Activated gamma-delta T cell treated with Interleukin-2 at 50 U/mL for 16 hours (primary cell): ENCODE measurements around the gene MALT1.
"Not testable (repeated sequence)": the region's sequence is repeated elsewhere in the genome, so short reads cannot be mapped to it uniquely, and the experiment has no call there.

Experiments
- DNase-seq: peaks from one replicate; pipeline ENCODE4 v3.0.0-alpha.2; 2020

Gene MALT1, protein sequence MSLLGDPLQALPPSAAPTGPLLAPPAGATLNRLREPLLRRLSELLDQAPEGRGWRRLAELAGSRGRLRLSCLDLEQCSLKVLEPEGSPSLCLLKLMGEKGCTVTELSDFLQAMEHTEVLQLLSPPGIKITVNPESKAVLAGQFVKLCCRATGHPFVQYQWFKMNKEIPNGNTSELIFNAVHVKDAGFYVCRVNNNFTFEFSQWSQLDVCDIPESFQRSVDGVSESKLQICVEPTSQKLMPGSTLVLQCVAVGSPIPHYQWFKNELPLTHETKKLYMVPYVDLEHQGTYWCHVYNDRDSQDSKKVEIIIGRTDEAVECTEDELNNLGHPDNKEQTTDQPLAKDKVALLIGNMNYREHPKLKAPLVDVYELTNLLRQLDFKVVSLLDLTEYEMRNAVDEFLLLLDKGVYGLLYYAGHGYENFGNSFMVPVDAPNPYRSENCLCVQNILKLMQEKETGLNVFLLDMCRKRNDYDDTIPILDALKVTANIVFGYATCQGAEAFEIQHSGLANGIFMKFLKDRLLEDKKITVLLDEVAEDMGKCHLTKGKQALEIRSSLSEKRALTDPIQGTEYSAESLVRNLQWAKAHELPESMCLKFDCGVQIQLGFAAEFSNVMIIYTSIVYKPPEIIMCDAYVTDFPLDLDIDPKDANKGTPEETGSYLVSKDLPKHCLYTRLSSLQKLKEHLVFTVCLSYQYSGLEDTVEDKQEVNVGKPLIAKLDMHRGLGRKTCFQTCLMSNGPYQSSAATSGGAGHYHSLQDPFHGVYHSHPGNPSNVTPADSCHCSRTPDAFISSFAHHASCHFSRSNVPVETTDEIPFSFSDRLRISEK

DNA sequence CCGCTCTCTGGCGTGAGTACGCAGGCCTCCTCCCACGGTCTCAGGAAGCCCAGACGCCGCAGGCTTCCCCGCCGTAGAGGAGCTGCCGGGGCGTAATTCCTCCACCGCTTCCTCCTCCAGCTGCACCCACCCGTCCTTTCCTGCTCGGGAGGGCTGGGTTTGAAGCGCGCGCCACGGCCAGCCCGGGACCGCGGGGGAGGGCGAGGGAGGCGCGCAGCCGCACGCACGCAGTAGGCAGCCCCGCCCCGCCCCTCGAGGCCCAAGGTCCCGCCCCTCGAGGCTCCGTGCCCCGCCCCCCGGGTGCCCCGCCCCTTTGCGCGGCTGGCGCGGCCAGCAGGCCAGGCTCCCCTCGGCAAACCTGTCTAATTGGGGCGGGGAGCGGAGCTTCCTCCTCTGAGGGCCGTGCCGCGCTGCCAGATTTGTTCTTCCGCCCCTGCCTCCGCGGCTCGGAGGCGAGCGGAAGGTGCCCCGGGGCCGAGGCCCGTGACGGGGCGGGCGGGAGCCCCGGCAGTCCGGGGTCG, at the start of gene MALT1:
TSS of gene MALT1 (plus strand) at position 355 of the 521 bp plus-strand sequence. CDS start 179 bp downstream, outside the sequence.
- DNase-seq, result peak; percentile 95

DNA sequence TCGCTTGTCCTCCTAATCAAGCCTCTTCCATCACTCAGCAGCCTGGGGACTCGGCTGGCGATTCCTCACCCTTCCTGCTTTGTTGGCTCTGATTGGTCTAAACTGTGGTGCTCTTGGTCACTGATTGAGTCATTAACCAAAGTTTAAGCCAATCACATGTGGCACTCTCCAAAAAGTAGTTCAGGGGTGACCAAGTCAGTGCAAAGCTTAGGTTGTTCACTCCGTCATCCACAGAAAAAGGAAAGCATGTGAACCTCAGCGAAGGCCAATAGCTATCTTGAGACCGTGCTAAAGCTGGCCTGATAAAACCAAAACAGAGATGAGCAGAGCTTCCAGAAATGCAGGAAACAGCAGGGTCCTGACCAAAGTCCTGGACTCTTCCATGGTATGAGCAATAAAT, 47.3 kb upstream of the MALT1 start:
- no peak for DNase-seq

DNA sequence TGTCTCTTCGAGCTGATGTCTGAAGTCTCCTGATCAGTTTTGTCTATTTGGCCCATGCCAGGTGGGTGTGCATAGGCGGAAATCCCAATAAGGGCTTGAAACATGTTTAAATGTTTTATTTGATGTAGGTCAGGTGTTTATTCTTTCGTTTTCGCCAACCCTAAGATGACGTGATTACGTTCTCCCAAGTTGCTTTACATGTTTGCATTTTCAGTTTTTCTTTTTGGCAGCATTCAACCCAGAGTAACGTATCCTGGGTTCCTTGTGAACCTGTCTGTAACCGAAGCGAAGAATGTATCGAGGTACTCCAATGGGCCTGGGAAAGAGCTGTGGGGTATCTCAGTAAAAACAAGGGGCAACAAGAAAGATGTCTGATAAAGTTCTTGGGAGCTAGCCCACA, 45.4 kb upstream of the MALT1 start:
- DNase-seq, result no peak

GRCh38 chr18:58630071-58630470, 41.2 kb upstream of the MALT1 start:
- DNase-seq, result no peak

DNA sequence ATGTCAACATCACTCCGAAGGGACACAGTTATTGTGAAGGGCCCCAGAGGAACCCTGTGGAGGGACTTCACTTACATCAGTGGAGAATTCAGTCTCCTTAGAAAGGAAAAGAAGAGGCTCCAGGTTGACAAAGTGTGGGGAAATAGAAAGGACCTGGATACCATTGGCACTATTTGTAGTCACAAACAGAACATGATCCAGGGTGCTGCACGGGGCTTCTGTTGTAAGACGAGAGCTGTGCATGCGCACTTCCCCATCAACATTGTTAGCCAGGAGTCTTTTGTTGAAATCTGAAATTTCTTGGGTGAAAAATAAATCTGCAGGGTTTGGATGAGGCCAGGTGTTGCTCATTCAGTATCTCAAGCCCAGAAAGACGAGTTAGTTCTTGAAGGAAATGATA, 40.0 kb upstream of the MALT1 start:
- DNase-seq, result no peak

DNA sequence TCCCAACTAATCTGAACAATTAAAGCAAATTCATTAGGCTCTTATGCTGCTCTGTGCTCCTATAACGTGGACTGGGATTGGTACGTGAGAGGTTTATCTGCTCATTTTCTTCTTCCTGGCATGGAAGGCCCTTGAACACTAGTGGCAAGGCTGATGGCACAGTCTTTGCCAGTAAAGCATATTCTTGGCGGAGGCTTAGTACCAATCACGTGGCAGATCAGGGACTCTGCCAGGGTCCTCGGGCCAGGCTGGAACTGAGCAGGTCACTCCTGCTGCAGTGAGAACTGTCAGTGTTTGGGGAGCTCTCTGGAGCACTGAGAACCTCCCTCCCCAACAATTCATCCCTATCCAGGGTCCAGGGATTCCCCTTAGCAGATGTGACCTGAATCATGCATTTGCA, 38.7 kb upstream of the MALT1 start:
- DNase-seq, result no peak

DNA sequence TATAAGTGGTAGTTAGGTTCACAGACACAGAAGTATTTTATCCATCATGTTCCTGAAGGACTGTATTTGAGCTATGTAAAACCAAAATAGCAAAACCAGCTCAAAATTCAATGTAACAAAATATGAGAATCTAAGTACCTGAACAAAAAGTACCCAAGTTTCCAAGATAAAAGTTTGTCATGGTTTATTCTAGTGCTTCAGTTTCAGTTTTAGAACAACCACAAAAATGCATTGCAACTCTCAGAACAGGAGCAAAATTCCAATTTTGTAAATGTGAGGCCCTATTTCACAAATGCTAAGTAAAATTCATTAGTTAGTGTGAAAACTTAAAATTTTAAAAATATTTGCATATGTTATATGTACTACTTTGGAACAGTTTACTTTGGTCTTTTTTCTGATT, 37.4 kb upstream of the MALT1 start:
- DNase-seq, result no peak

GRCh38 chr18:58635891-58636290, 35.4 kb upstream of the MALT1 start:
- no peak for DNase-seq

DNA sequence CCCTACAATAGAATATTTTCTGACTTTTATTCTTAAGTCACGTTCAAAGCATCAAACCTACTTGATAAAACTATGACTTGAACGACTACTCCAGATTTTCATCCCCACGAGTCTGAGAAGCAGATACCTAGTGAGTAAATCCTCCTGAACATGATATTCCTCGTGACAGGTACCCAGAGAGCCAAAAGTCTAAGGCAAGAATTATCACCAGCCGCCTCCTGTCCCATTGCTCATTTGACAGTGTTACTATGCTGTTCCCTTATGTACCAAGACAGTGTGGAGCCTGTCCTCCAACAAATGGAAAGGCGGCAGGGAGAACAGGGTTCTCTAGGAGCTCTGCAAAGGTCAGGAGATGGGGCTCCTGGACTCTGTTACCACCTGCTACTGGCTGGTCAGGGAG, 34.1 kb upstream of the MALT1 start:
- no peak for DNase-seq

DNA sequence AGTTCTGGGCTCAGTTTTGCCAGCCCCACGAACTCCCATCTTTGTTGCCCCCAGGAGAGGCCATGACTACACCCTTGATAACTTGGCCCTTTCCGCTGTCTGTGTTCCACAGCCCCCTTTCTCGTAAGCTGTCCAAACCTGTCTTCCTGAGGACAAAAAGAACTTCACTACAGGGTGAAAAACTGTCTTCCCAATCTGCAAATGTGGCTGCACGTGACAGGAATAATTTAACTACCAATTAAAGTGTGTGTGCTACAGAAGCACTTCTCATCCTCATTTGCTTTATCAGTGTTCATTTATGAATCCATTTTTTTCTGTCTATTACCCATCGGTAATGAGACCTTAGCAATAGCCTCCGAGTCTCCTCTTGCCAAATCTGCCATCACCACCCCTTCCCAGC, 33.3 kb upstream of the MALT1 start:
- DNase-seq, result no peak

GRCh38 chr18:58638441-58638840, 32.8 kb upstream of the MALT1 start:
- no peak for DNase-seq

DNA sequence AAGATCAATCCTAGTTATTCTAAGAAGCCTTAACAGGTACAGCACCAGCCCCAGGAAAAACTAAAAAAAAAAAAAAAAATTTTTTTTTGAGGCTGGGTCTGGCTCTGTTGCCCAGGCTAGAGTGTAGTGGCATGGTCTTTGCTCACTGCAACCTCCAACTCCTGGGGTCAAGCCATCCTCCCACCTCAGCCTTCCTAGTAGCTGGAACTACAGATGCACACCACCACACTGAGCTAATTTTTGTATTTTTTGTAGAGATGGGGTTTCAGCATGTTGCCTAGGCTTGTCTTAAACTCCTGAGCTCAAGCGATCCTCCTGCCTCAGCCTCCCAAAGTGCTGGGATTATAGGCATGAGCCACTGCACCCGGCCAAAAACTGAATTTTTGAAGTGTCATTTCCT, 32.0 kb upstream of the MALT1 start:
- DNase-seq, result no peak

- DNase-seq, result no peak
Observed at GRCh38 chr18:58639751-58640427, 31.4 kb upstream of the MALT1 start.

- DNase-seq, result no peak
Observed at GRCh38 chr18:58640428-58640805, 30.8 kb upstream of the MALT1 start.

GRCh38 chr18:58640891-58641610, 30.2 kb upstream of the MALT1 start:
- no peak for DNase-seq

GRCh38 chr18:58643557-58643956, 27.7 kb upstream of the MALT1 start:
- DNase-seq, result not testable (repeated sequence)

DNA sequence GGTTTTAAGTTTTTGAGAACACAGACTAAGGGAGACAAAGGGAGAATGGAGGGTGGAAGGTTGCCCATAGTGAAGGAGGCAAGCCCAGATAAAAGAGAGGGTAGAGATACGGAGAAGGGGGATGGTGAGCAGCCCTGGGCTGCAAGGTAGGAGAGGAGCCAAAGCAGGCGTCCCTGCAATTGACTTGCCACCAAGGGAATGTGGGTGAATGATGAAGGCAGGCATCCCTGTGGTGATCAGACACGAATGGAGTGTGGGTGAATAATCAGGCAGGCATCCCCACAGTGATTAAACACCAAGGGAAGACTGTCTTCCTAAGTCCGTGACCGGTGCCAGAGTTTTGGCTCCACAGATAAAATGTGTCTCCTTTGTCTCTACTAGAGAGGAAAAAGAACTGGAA, 25.9 kb upstream of the MALT1 start:
- DNase-seq, result no peak

DNA sequence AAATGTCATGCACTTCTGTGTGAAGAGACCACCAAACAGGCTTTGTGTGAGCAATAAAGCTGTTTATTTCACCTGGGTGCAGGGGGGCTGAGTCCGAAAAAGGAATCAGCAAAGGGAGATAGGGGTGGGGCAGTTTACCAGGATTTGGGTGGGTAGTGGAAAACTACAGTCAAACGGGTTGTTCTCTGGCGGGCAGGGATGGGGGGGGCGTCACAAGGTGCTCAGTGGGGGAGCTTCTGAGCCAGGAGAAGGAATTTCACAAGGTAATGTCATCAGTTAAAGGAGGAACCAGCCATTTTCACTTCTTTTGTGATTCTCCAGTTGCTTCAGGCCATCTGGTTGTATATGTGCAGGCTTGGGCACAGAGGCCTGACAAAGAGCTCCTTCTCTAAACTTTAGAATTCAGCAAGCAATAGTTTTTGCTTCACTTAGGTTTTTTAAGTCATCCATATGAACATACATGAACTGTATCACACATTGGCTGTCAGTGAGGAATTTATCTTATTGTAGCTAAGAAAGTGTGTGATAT, 24.9 kb upstream of the MALT1 start:
- DNase-seq, result no peak

GRCh38 chr18:58649966-58650816, 21.1 kb upstream of the MALT1 start:
- no peak for DNase-seq

GRCh38 chr18:58650830-58651229, 20.4 kb upstream of the MALT1 start:
- not testable (repeated sequence) for DNase-seq

- not testable (repeated sequence) for DNase-seq
Observed at GRCh38 chr18:58653144-58653722, 18.0 kb upstream of the MALT1 start.
